ENCODE data around the gene CCNH. TPM values are rescaled to one million over a fixed set of nuclear protein-coding genes. Genes with fewer than 3 reads are reported as not detected.

Gene CCNH
- polyA plus RNA-seq, 1 of the 3 experiments (the other 2 are of a cell fraction) = 29.1 TPM

DNA sequence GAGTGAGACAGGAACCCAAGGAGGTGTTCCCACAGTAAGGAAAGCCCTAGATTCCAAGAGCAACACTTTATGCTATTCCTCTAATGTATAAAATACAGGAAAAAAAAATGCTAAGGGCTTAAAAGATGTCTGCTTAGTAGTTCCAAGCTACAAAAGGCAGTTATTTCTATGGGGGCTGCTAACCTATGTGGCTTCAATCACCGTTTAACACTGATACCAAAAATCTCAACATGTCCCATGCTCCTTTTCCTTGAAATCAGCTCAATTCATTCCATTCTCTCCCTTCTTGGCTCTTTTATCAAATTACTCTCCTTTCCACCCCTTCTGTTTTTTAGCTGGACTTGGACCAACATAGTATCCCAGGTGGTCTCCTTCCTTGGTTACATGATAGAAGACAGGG lies 20.6 kb downstream of the CCNH start:
- Histone ChIP-seq H3K27ac (ENCODE audit: low read depth in 2 of 2, low read length in 1 of 2) (peak overlapping the region; percentile 65 to 96; a peak in 3 of 4 replicates), H2AFZ (ENCODE audit: low read depth) (no peak overlapping the region), H3K27me3 (ENCODE audit: insufficient read depth) (no peaks in the 10 kb centered on the region), H3K9ac (peak overlapping the region; percentile 52; the same call in 1 of the 2 replicates), H3K4me1 (ENCODE audit: control insufficient read depth in 1 of 2, insufficient read depth in 2 of 2, low read depth in 1 of 2, low read length in 1 of 2) (peaks cover 0 to 25% of the 10 kb centered on the region in 2 experiments), H3F3A (replicated peaks; ENCODE audit: insufficient read depth) (peaks cover 55% of the 10 kb centered on the region), H3K4me2 (no peak overlapping the region), H3K9me3 (no peaks in the 10 kb centered on the region), H3K9me2 (no peaks in the 10 kb centered on the region), H3K4me3 (ENCODE audit: low read depth in 2 of 2, low read length in 1 of 2) (no peak overlapping the region), H3K79me2 (ENCODE audit: insufficient read depth) (peaks cover 48% of the 10 kb centered on the region; the same call in 1 of the 2 replicates), H3K36me3 (replicated peaks in 1 of 2; ENCODE audit: control insufficient read depth in 1 of 2, insufficient read depth in 2 of 2, low read length in 1 of 2) (peaks cover 90 to 92% of the 10 kb centered on the region in 2 experiments), H4K20me1 (ENCODE audit: insufficient read depth) (no peaks in the 10 kb centered on the region)
- TF ChIP-seq USF1 (IDR thresholded peaks at IDR 0.05; ENCODE audit: borderline replicate concordance, low read depth) = no peak
- DNase-seq = no peak
- POLR2A ChIA-PET = no interaction called here
- 96% methylated on average over 1 of the region's 1 CpG for WGBS (ENCODE audit: low lambda C conversion rate)
- CTCF ChIA-PET = no interaction called here

DNA sequence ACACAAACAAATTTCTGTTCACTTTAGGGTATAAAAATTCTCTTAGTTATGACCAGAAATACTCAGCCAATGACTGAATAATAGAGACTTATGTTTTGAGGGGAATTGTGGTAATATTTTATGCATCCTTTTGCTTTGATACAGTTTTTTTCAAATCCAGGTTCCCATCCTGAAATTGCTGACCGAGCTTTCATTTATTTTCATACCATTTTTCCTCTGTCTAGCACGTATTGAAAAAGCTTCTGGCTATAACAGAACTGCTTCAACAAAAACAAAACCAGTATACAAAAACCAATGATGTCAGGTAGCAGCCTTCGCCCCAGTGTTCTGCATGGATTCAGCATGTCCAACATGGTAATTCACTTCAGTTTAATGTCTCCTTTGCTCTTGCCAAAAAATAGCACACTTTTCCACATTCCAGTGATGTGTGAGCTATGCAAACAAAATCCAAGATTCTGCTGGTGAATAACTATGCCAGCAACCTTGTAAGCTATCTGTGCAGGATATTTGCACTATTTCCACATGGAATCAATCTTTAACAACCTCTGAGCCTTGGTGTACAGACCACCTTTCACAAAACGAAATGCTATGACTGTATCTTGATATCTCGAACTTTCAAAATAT lies 22.0 kb downstream of the CCNH start:
- no peak overlapping the region for H2AFZ ChIP-seq (ENCODE audit: low read depth)
- H3K27ac ChIP-seq (ENCODE audit: low read depth in 2 of 2, low read length in 1 of 2) = peak overlapping the region; percentile 39 to 96; a peak in 2 of 4 replicates
- DNase-seq = no peak
- POLR2A ChIA-PET = no interaction called here
- TF ChIP-seq POLR2AphosphoS5 (IDR thresholded peaks at IDR 0.05; ENCODE audit: low read depth, low read length) = peak; percentile 46; the same call in 1 of the 2 replicates
- TF ChIP-seq, protein P1, sequence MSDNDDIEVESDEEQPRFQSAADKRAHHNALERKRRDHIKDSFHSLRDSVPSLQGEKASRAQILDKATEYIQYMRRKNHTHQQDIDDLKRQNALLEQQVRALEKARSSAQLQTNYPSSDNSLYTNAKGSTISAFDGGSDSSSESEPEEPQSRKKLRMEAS (IDR thresholded peaks at IDR 0.05; ENCODE audit: low read depth) = no peak
- TF ChIP-seq TAF1 (IDR thresholded peaks at IDR 0.05; ENCODE audit: borderline replicate concordance, low read depth, low read length) = no peak
- no peak for TF ChIP-seq MXI1 (IDR thresholded peaks at IDR 0.05; ENCODE audit: low read depth, low read length)
- TF ChIP-seq USF1 (IDR thresholded peaks at IDR 0.05; ENCODE audit: borderline replicate concordance, low read depth) = no peak
- TF ChIP-seq GABPA (IDR thresholded peaks at IDR 0.05; ENCODE audit: low read depth) = no peak
- no peak for TF ChIP-seq FOXM1 (IDR thresholded peaks at IDR 0.05; ENCODE audit: low read depth)
- no peak for TF ChIP-seq NFIC (IDR thresholded peaks at IDR 0.05; ENCODE audit: borderline replicate concordance)
- H4K20me1 ChIP-seq (ENCODE audit: insufficient read depth) = no peaks in the 10 kb centered on the region
- H3K4me3 ChIP-seq (ENCODE audit: low read depth in 2 of 2, low read length in 1 of 2) = no peak overlapping the region
- no peaks in the 10 kb centered on the region for H3K9me3 ChIP-seq
- no peaks in the 10 kb centered on the region for H3K27me3 ChIP-seq (ENCODE audit: insufficient read depth)
- peaks cover 62% of the 10 kb centered on the region for H3F3A ChIP-seq (replicated peaks; ENCODE audit: insufficient read depth)
- 85% methylated on average over 5 of the region's 5 CpGs for WGBS (ENCODE audit: low lambda C conversion rate)
- no peaks in the 10 kb centered on the region for H3K9me2 ChIP-seq
- no peak overlapping the region for H3K9ac ChIP-seq
- CTCF ChIA-PET = interaction anchor here (1.1 kb wide), 1 partner anchor 10 kb away, joined by 3 read pairs; no protein-coding TSS in a partner anchor
- no peak overlapping the region for H3K4me2 ChIP-seq
- peaks cover 36% of the 10 kb centered on the region; the same call in 1 of the 2 replicates for H3K79me2 ChIP-seq (ENCODE audit: insufficient read depth)
- peaks cover 92 to 96% of the 10 kb centered on the region in 2 experiments for H3K36me3 ChIP-seq (replicated peaks in 1 of 2; ENCODE audit: control insufficient read depth in 1 of 2, insufficient read depth in 2 of 2, low read length in 1 of 2)
- H3K4me1 ChIP-seq (ENCODE audit: control insufficient read depth in 1 of 2, insufficient read depth in 2 of 2, low read depth in 1 of 2, low read length in 1 of 2) = peaks cover 0 to 25% of the 10 kb centered on the region in 2 experiments
